IMR-90 (cell line): Measurements from ENCODE around the gene PRKD3. TPM values are rescaled to one million over a fixed set of nuclear protein-coding genes. Genes with fewer than 3 reads are reported as not detected.

Experiments used
- ATAC-seq: fragments of 200-7000 bp; cut with Tn5 transposase; 2 replicates; pipeline ENCODE4 v1.9.1; 2020; ENCODE audit warnings: low read depth, mild to moderate bottlenecking, moderate library complexity
- BruUV-seq: library from RNA; stranded (reverse); fragments of 400-500 nt; replicated peaks from 2 replicates; lab custom pipeline; 2021; lab: Mats Ljungman, UMichigan
- CTCF ChIA-PET: fragments of 300-600 bp; formaldehyde crosslinking; extraction: SDS; loops from one replicate; lab custom pipeline; 2021; ENCODE audit warnings: antibody characterized with exemption; lab: Yijun Ruan, JAX
- POLR2A ChIA-PET: fragments of 300-600 bp; sonication (Branson Sonifier 250); formaldehyde crosslinking; loops from one replicate; lab custom pipeline; 2022; ENCODE audit warnings: antibody characterized with exemption; ENCODE audit not compliant: unreplicated experiment; lab: Charles Lee
- DNase-seq: peaks from one replicate; pipeline ENCODE4 v3.0.0; 2013
- H2AFZ ChIP-seq: replicated peaks from 2 replicates; pipeline ENCODE3; 2013; ENCODE audit warnings: low read length, mild to moderate bottlenecking; ENCODE audit not compliant: poor library complexity
- H2AK5ac ChIP-seq: 2 replicates; pipeline ENCODE4 v1.6.1; 2013; ENCODE audit warnings: low read depth, low read length, inconsistent platforms
- H2AK9ac ChIP-seq: replicated peaks from 2 replicates; pipeline ENCODE3; 2013; ENCODE audit warnings: mild to moderate bottlenecking, low read depth, low read length, moderate library complexity; ENCODE audit not compliant: poor library complexity
- H2BK120ac ChIP-seq: 2 replicates; pipeline ENCODE4 v1.6.1; 2013; ENCODE audit warnings: low read depth, low read length, inconsistent platforms
- H2BK15ac ChIP-seq: 3 replicates; pipeline ENCODE4 v1.6.1; 2013; ENCODE audit warnings: low read depth, low read length, inconsistent platforms
- H2BK20ac ChIP-seq: 2 replicates; pipeline ENCODE4 v1.6.1; 2013; ENCODE audit warnings: low read depth, mild to moderate bottlenecking, inconsistent platforms, low read length, moderate library complexity
- H2BK5ac ChIP-seq: 2 replicates; pipeline ENCODE4 v1.6.1; 2013; ENCODE audit warnings: mild to moderate bottlenecking, low read depth, low read length, inconsistent platforms; ENCODE audit not compliant: poor library complexity, severe bottlenecking
- H3K14ac ChIP-seq: replicated peaks from 2 replicates; pipeline ENCODE4 v1.6.1; 2013; ENCODE audit warnings: low read depth, low read length, inconsistent platforms
- H3K18ac ChIP-seq: 2 replicates; pipeline ENCODE4 v1.6.1; 2013; ENCODE audit warnings: low read depth, low read length, control low read depth
- H3K23ac ChIP-seq: 2 replicates; pipeline ENCODE4 v1.6.1; 2013; ENCODE audit warnings: low read depth, low read length, inconsistent platforms
- H3K27ac ChIP-seq: 2 replicates; pipeline ENCODE4 v1.5.1; 2013; ENCODE audit warnings: mild to moderate bottlenecking, control low read depth, low read length; ENCODE audit not compliant: insufficient read depth
- H3K27me3 ChIP-seq: 2 replicates; pipeline ENCODE4 v1.6.1; 2013; ENCODE audit warnings: low read length; ENCODE audit not compliant: control insufficient read depth, insufficient read depth
- H3K36me3 ChIP-seq: 2 replicates; pipeline ENCODE4 v1.6.1; 2013; ENCODE audit warnings: low read length, mixed read lengths; ENCODE audit not compliant: control insufficient read depth, insufficient read depth
- H3K4ac ChIP-seq: 2 replicates; pipeline ENCODE4 v1.6.1; 2013; ENCODE audit warnings: low read depth, low read length, inconsistent platforms
- H3K4me1 ChIP-seq: 2 replicates; pipeline ENCODE4 v1.6.1; 2013; ENCODE audit warnings: low read length, mixed read lengths; ENCODE audit not compliant: control insufficient read depth, insufficient read depth
- H3K4me2 ChIP-seq: 2 replicates; pipeline ENCODE4 v1.6.1; 2013; ENCODE audit warnings: low read depth, mild to moderate bottlenecking, control low read depth, low read length, moderate library complexity
- H3K4me3 ChIP-seq: 2 replicates; pipeline ENCODE4 v1.5.1; 2013; ENCODE audit warnings: low read depth, mild to moderate bottlenecking, control low read depth, low read length, moderate library complexity; ENCODE audit not compliant: insufficient read depth
- H3K56ac ChIP-seq: 2 replicates; pipeline ENCODE4 v1.6.1; 2013; ENCODE audit warnings: low read length, inconsistent platforms; ENCODE audit not compliant: insufficient read depth; ENCODE audit errors: extremely low read depth
- H3K79me1 ChIP-seq, 2 experiments: 2 replicates each; pipeline ENCODE4 v1.6.1; 2013; ENCODE audit warnings: low read length in 2 of 2, inconsistent platforms in 1 of 2, low read depth in 1 of 2
- H3K9ac ChIP-seq: 2 replicates; pipeline ENCODE4 v1.6.1; 2013; ENCODE audit warnings: low read depth, low read length, control low read depth
- H3K9me1 ChIP-seq: 2 replicates; pipeline ENCODE4 v1.6.1; 2013; ENCODE audit warnings: low read length, inconsistent platforms; ENCODE audit not compliant: insufficient read depth
- H3K9me3 ChIP-seq: 2 replicates; pipeline ENCODE4 v1.6.1; 2013; ENCODE audit warnings: low read length; ENCODE audit not compliant: control insufficient read depth, insufficient read depth
- H4K20me1 ChIP-seq: 2 replicates; pipeline ENCODE4 v1.6.1; 2013; ENCODE audit warnings: low read length, inconsistent platforms; ENCODE audit not compliant: insufficient read depth
- H4K5ac ChIP-seq: 2 replicates; pipeline ENCODE4 v1.6.1; 2013; ENCODE audit warnings: mild to moderate bottlenecking, low read depth, low read length, control low read depth
- H4K8ac ChIP-seq, 2 experiments: 2 replicates each; pipeline ENCODE4 v1.6.1; 2013; ENCODE audit warnings: low read depth in 2 of 2, low read length in 2 of 2, control low read depth in 1 of 2, inconsistent platforms in 1 of 2
- H4K91ac ChIP-seq: 2 replicates; pipeline ENCODE4 v1.6.1; 2013; ENCODE audit warnings: low read depth, low read length, inconsistent platforms; ENCODE audit not compliant: insufficient read depth
- BHLHE40 ChIP-seq: fragments of 150-350 bp; IDR thresholded peaks from 2 replicates; pipeline ENCODE4 v1.6.1; 2016; ENCODE audit warnings: mild to moderate bottlenecking, low read depth, low read length
- CEBPB ChIP-seq: IDR thresholded peaks from 2 replicates; pipeline ENCODE4 v1.6.1; 2012; ENCODE audit warnings: low read depth, low read length, improper control_type of control experiment
- CHD1 ChIP-seq: IDR thresholded peaks from 2 replicates; pipeline ENCODE4 v1.6.1; 2012; ENCODE audit warnings: low read depth, low read length, improper control_type of control experiment
- CTCF ChIP-seq: conservative IDR thresholded peaks from 2 replicates; pipeline ENCODE4 v1.5.1; 2012; ENCODE audit warnings: mild to moderate bottlenecking, low read depth, low read length, improper control_type of control experiment
- ELK1 ChIP-seq: fragments of 150-350 bp; IDR thresholded peaks from 2 replicates; pipeline ENCODE4 v1.6.1; 2016; ENCODE audit warnings: low read depth, mild to moderate bottlenecking, low read length, moderate library complexity, borderline replicate concordance
- FOS ChIP-seq: fragments of 150-350 bp; IDR thresholded peaks from 2 replicates; pipeline ENCODE4 v1.6.1; 2016; ENCODE audit warnings: low read depth, low read length
- MAFK ChIP-seq: IDR thresholded peaks from 2 replicates; pipeline ENCODE4 v1.6.1; 2012; ENCODE audit warnings: low read depth, low read length, improper control_type of control experiment
- MAZ ChIP-seq: IDR thresholded peaks from 2 replicates; pipeline ENCODE4 v1.6.1; 2012; ENCODE audit warnings: low read depth, mild to moderate bottlenecking, low read length, improper control_type of control experiment, moderate library complexity, borderline replicate concordance
- MXI1 ChIP-seq: IDR thresholded peaks from 2 replicates; pipeline ENCODE4 v1.6.1; 2012; ENCODE audit warnings: low read depth, mild to moderate bottlenecking, low read length, moderate library complexity, borderline replicate concordance
- NFE2L2 ChIP-seq: fragments of 150-350 bp; IDR thresholded peaks from 2 replicates; pipeline ENCODE4 v1.6.1; 2016; ENCODE audit warnings: low read depth, mild to moderate bottlenecking, low read length
- POLR2A ChIP-seq: IDR thresholded peaks from 2 replicates; pipeline ENCODE4 v1.6.1; 2012; ENCODE audit warnings: mild to moderate bottlenecking, low read depth, low read length
- RAD21 ChIP-seq: IDR thresholded peaks from 2 replicates; pipeline ENCODE4 v1.6.1; 2012; ENCODE audit warnings: low read length, improper control_type of control experiment
- RCOR1 ChIP-seq: IDR thresholded peaks from 2 replicates; pipeline ENCODE4 v1.6.1; 2012; ENCODE audit warnings: mild to moderate bottlenecking, low read length, improper control_type of control experiment; ENCODE audit not compliant: insufficient replicate concordance
- RFX5 ChIP-seq: IDR thresholded peaks from 2 replicates; pipeline ENCODE4 v1.8.0; 2012; ENCODE audit warnings: low read depth, mild to moderate bottlenecking, low read length, moderate library complexity
- SMC3 ChIP-seq: fragments of 150-350 bp; IDR thresholded peaks from 2 replicates; pipeline ENCODE4 v1.6.1; 2016; ENCODE audit warnings: low read depth, mild to moderate bottlenecking, antibody characterized with exemption, low read length, moderate library complexity
- USF2 ChIP-seq: fragments of 150-350 bp; IDR thresholded peaks from 2 replicates; pipeline ENCODE4 v1.6.1; 2017; ENCODE audit warnings: mild to moderate bottlenecking, antibody characterized with exemption, low read length, low read depth
- WGBS, 2 experiments: methylation state at CpG; one replicate each; pipeline versions ENCODE4 v1.1.5 to v1.1.7; 2013; ENCODE audit warnings: missing lambda C conversion rate in 2 of 2; ENCODE audit not compliant: insufficient read length in 1 of 2; ENCODE audit errors: extremely low coverage in 2 of 2; 5-methylcytosine and 5-hydroxymethylcytosine counted together
- dilution Hi-C: fragments of 300-500 bp; cut with HindIII; formaldehyde crosslinking; loops from one replicate; pipeline ENCODE4 v1.14.3; 2018; ENCODE audit warnings: low sequenced_read_pairs; ENCODE audit not compliant: unreplicated experiment
- in situ Hi-C: fragments of 300-500 bp; cut with MboI; formaldehyde crosslinking; loops from 3 replicates; pipeline ENCODE4 v1.14.3; 2019; ENCODE audit warnings: low sequenced_read_pairs, inconsistent platforms, mixed read lengths
- intact Hi-C: fragments of 100-400 bp; cut with micrococcal nuclease; formaldehyde crosslinking; loops from 2 replicates; pipeline ENCODE4 v1.10.0; 2022
- polyA plus RNA-seq, 3 experiments: library from polyadenylated mRNA; depleted of rRNA; stranded (reverse); fragments of >200 nt; gene quantifications; 2 replicates each; pipeline ENCODE4 v1.2.3, GENCODE V29; 2012; ENCODE audit warnings: low replicate concordance in 1 of 3
- total RNA-seq: library from RNA; depleted of rRNA; stranded (reverse); fragments of >200 nt; gene quantifications from 2 replicates; pipeline ENCODE4 v1.2.3, GENCODE V29; 2012

Gene PRKD3
- total and polyA plus RNA-seq, 2 of the 4 experiments (the other 2 are of a cell fraction), result 15.8 to 46.4 TPM

- no peak overlapping the region for H4K91ac ChIP-seq
- H3K27me3 ChIP-seq, result peaks cover 13% of the 10 kb centered on the region
- no peak overlapping the region for H2BK15ac ChIP-seq
- H4K8ac ChIP-seq, result no peak overlapping the region
- no peak overlapping the region for H3K23ac ChIP-seq
- H3K4ac ChIP-seq, result no peak overlapping the region
- no peaks in the 10 kb centered on the region for H3K9me1 ChIP-seq
- no peaks in the 10 kb centered on the region for H3K4me1 ChIP-seq
- dilution Hi-C loops, result no loop called here
- no peaks in the 10 kb centered on the region for H3K36me3 ChIP-seq
- in situ Hi-C loops, result no loop called here
- no peak overlapping the region for H2BK20ac ChIP-seq
- CTCF ChIA-PET, result no interaction called here
- H3K4me2 ChIP-seq, result no peak overlapping the region
- no peak overlapping the region for H2BK5ac ChIP-seq
- WGBS, 2 experiments, result 90% methylated on average over 2 of the region's 7 CpGs; no CpG with 5 or more reads in 1 of the 2 experiments
- H3K79me1 ChIP-seq, result no peaks in the 10 kb centered on the region
- H3K9ac ChIP-seq, result no peak overlapping the region
- no peak overlapping the region for H3K4me3 ChIP-seq
- no peak overlapping the region for H3K18ac ChIP-seq
- TF ChIP-seq ELK1 (no peak), MAZ (no peak), BHLHE40 (no peak), CEBPB (no peak), MAFK (no peak), POLR2A (no peak), NFE2L2 (no peak), FOS (no peak), RAD21 (no peak), RFX5 (no peak), CTCF (no peak), USF2 (no peak), CHD1 (no peak), SMC3 (no peak), MXI1 (no peak), RCOR1 (no peak)
- no peak overlapping the region for H2AK9ac ChIP-seq
- no peak overlapping the region for H4K5ac ChIP-seq
- no peak overlapping the region for H2BK120ac ChIP-seq
- no peak overlapping the region for H2AK5ac ChIP-seq
- H3K14ac ChIP-seq, result no peak overlapping the region
- H3K27ac ChIP-seq, result no peak overlapping the region
- intact Hi-C loops, result no loop called here
- no TSS peak for BruUV-seq
- no peak for ATAC-seq
- no peak for DNase-seq
- no peak overlapping the region for H2AFZ ChIP-seq
- no peaks in the 10 kb centered on the region for H4K20me1 ChIP-seq
- H3K56ac ChIP-seq, result no peak overlapping the region
- no peaks in the 10 kb centered on the region for H3K9me3 ChIP-seq
- POLR2A ChIA-PET, result no interaction called here
These were observed 31.1 kb upstream of the PRKD3 start for GRCh38 chr2:37355735-37356134.
